SK-N-SH (cell line): Measurements from ENCODE around the gene ANKRD13B.

Experiments used
- CHD2 ChIP-seq: fragments of 150-350 bp; IDR thresholded peaks from 2 replicates; pipeline ENCODE4 v1.6.1; 2018; ENCODE audit warnings: low read length; ENCODE audit not compliant: partially characterized antibody
- EP300 ChIP-seq, 2 experiments: IDR thresholded peaks; 2 replicates each; pipeline versions ENCODE4 v1.4.0 to v1.6.1; 2012; ENCODE audit warnings: borderline replicate concordance in 1 of 2, low read depth in 1 of 2, low read length in 1 of 2
- EZH2phosphoT487 ChIP-seq: fragments of 200-600 bp; sonication (generic); IDR thresholded peaks from 2 replicates; pipeline ENCODE4 v1.6.1; 2017; ENCODE audit warnings: low read depth, mixed run types, mild to moderate bottlenecking, antibody characterized with exemption, moderate library complexity, borderline replicate concordance
- FOXM1 ChIP-seq: IDR thresholded peaks from 2 replicates; pipeline ENCODE4 v1.4.0; 2012; ENCODE audit warnings: low read depth, mild to moderate bottlenecking
- GABPA ChIP-seq: IDR thresholded peaks from 2 replicates; pipeline ENCODE4 v1.4.0; 2012; ENCODE audit warnings: low read depth, mild to moderate bottlenecking
- JUND ChIP-seq: IDR thresholded peaks from 2 replicates; pipeline ENCODE4 v1.4.0; 2012
- NFIC ChIP-seq: IDR thresholded peaks from 2 replicates; pipeline ENCODE4 v1.4.0; 2012; ENCODE audit warnings: borderline replicate concordance
- POLR2AphosphoS5 ChIP-seq: IDR thresholded peaks from 2 replicates; pipeline ENCODE4 v1.6.1; 2012; ENCODE audit warnings: low read depth, low read length
- RFX5 ChIP-seq: IDR thresholded peaks from 2 replicates; pipeline ENCODE4 v1.6.1; 2012; ENCODE audit warnings: mild to moderate bottlenecking, improper control_type of control experiment, low read length
- SIN3A ChIP-seq: IDR thresholded peaks from 2 replicates; pipeline ENCODE4 v1.6.1; 2012; ENCODE audit warnings: low read depth, mild to moderate bottlenecking, low read length, moderate library complexity, borderline replicate concordance
- TAF1 ChIP-seq: IDR thresholded peaks from 2 replicates; pipeline ENCODE4 v1.6.1; 2012; ENCODE audit warnings: low read depth, mild to moderate bottlenecking, low read length, moderate library complexity, borderline replicate concordance
- TF ChIP-seq, protein P1 (sequence below): fragments of 200-600 bp; sonication (generic); IDR thresholded peaks from 2 replicates; pipeline ENCODE4 v1.6.1; 2017; ENCODE audit warnings: antibody characterized with exemption, mild to moderate bottlenecking, moderate library complexity
- TF ChIP-seq, protein P2 (sequence below): IDR thresholded peaks from 2 replicates; pipeline ENCODE4 v1.4.0; 2012; ENCODE audit warnings: low read depth, borderline replicate concordance
- TF ChIP-seq, protein P3 (sequence below): IDR thresholded peaks from 2 replicates; pipeline ENCODE4 v1.4.0; 2012; ENCODE audit warnings: low read depth

DNA sequence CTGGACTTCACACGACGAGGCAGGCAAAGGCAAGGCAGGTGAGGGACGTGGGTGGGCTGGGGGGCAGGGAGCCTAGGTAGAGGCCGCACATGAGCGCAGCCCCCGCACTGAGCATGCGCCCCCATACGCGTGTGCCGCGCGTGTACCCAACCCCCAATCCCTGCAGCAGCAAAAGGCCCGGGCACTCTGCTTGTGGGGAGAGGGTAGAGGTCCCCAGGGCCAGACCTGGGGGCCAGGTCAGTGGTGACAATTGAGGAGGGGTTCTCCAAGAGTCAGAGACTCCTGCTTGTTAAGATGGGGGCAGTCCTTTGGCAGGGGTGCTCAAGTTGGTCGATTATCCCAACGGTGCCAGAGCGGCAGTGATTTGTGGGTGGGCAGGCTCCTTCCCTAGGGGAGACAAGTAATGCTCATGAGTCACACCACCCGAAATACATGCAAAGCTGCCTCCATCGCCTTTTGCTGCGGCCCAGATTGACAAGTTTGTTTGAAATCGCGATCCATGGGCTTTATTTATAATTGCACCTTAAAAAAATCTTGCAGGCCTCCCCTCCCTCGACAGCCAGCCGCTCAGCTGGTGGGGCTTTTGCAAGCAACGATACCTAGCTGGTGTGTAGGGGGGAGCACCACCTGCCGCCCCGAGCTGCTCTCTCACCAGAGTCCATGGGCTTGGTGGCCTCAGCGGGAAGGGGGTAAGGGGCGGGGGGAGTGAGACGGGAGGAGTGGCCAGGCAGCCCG, 2.4 kb upstream of the ANKRD13B start:
- TF ChIP-seq, protein P1, sequence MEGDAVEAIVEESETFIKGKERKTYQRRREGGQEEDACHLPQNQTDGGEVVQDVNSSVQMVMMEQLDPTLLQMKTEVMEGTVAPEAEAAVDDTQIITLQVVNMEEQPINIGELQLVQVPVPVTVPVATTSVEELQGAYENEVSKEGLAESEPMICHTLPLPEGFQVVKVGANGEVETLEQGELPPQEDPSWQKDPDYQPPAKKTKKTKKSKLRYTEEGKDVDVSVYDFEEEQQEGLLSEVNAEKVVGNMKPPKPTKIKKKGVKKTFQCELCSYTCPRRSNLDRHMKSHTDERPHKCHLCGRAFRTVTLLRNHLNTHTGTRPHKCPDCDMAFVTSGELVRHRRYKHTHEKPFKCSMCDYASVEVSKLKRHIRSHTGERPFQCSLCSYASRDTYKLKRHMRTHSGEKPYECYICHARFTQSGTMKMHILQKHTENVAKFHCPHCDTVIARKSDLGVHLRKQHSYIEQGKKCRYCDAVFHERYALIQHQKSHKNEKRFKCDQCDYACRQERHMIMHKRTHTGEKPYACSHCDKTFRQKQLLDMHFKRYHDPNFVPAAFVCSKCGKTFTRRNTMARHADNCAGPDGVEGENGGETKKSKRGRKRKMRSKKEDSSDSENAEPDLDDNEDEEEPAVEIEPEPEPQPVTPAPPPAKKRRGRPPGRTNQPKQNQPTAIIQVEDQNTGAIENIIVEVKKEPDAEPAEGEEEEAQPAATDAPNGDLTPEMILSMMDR, result no peak
- no peak for TF ChIP-seq SIN3A
- TF ChIP-seq GABPA, result no peak
- TF ChIP-seq POLR2AphosphoS5, result no peak
- TF ChIP-seq FOXM1, result no peak
- TF ChIP-seq EZH2phosphoT487, result no peak
- TF ChIP-seq, protein P2, sequence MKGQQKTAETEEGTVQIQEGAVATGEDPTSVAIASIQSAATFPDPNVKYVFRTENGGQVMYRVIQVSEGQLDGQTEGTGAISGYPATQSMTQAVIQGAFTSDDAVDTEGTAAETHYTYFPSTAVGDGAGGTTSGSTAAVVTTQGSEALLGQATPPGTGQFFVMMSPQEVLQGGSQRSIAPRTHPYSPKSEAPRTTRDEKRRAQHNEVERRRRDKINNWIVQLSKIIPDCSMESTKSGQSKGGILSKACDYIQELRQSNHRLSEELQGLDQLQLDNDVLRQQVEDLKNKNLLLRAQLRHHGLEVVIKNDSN, result no peak
- no peak for TF ChIP-seq JUND
- no peak for TF ChIP-seq NFIC
- no peak for TF ChIP-seq TAF1
- no peak for TF ChIP-seq CHD2
- no peak for TF ChIP-seq EP300 (IDR thresholded peaks at IDR 0.05; ENCODE audit: borderline replicate concordance in 1 of 2, low read depth in 1 of 2, low read length in 1 of 2)
- TF ChIP-seq, protein P3, sequence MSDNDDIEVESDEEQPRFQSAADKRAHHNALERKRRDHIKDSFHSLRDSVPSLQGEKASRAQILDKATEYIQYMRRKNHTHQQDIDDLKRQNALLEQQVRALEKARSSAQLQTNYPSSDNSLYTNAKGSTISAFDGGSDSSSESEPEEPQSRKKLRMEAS, result no peak
- TF ChIP-seq RFX5, result no peak
